Right ventricle myocardium inferior (tissue), 1 donor: ENCODE data around the gene CSNK2A1. TPM values are rescaled to one million over a fixed set of nuclear protein-coding genes. Genes with fewer than 3 reads are reported as not detected.

ENCODE experiments used
- ATAC-seq: fragments of 200-7000 bp; cut with Tn5 transposase; one replicate; pipeline ENCODE4 v1.9.1; 2020; ENCODE audit warnings: mild to moderate bottlenecking, moderate library complexity
- DNase-seq: peaks from one replicate; pipeline ENCODE4 v3.0.0; 2021; ENCODE audit errors: missing footprints
- intact Hi-C: fragments of 100-400 bp; cut with DNase I; formaldehyde crosslinking; loops from one replicate; pipeline ENCODE4 v1.11.0; 2022
- total RNA-seq: library from RNA; stranded (reverse); fragmentation: NEBNext Ultra II Directional; extraction: Animal tissue kit (Norgen Biotek cat#: 25700); gene quantifications from one replicate; pipeline ENCODE4 v1.2.1, GENCODE V29; 2021
- donor health status: DM: no; HTN: yes; CAD: no; lungs with severe emphysema.

CSNK2A1 gene
- total RNA-seq, 1 donor from 2014 or later, result 111 TPM

- DNase-seq, result no peak
- intact Hi-C loops, result no loop called here
- ATAC-seq, result no peak
Observed at GRCh38 chr20:568673-569415, 25.3 kb upstream of the CSNK2A1 start.

DNA sequence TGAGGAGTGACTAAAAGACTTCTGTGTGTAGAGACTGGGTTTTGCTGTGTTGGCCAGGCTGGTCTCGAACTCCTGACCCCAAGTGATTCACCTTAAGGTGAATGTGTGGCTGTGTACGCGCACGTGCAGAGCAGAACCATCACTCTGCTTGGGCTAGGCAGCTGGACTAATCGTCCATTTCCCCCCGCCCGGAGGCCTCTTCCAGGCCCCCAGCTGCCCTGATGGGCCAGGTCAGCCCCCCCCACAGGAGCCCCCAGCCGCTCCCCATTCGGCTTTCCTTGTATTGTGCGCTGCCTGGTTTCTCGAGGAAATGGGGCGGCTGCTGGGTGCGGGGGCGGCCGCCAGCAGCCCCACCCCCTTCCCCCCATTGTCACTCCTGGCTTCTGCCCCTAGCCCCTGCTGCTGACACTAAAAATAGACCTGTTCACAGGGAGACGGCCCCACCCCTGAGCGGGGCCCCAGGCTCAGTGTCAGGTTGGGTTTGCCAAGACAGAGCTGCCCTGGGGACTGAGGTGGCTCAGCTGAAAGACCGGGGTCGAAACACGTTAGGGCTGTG, 24.6 kb upstream of the CSNK2A1 start:
- intact Hi-C loops, result no loop called here
- ATAC-seq, result peak; percentile 53

DNA sequence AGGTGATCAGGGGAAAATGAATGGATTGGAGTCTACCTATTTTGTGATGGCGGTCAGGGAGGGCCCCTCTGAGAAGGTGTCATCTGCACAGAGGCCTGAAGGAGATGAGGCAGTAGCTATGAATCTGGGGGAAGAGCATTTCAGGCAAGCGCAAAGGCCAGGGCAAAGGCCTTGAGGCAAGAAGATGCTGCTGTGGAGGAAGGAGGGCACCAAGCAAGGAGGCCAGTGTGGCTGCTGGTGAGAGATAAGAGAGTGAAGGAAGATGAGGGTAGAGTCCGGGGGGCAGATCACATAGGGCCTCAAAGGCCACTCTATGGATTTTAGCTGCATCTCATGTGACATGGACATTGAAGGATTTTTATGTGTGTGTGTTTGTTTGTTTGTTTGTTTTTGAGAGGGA, 20.6 kb upstream of the CSNK2A1 start:
- no peak for ATAC-seq
- intact Hi-C loops, result no loop called here
- no peak for DNase-seq

More for the DNA sequence above, 24.6 kb upstream of the CSNK2A1 start:
- no peak for DNase-seq

GRCh38 chr20:563187-563586, 19.6 kb upstream of the CSNK2A1 start:
- intact Hi-C loops, result loop anchor here (2.0 kb wide), 1 partner anchor 176 kb away; no protein-coding TSS in a partner anchor
- ATAC-seq (no peak), DNase-seq (no peak)

DNA sequence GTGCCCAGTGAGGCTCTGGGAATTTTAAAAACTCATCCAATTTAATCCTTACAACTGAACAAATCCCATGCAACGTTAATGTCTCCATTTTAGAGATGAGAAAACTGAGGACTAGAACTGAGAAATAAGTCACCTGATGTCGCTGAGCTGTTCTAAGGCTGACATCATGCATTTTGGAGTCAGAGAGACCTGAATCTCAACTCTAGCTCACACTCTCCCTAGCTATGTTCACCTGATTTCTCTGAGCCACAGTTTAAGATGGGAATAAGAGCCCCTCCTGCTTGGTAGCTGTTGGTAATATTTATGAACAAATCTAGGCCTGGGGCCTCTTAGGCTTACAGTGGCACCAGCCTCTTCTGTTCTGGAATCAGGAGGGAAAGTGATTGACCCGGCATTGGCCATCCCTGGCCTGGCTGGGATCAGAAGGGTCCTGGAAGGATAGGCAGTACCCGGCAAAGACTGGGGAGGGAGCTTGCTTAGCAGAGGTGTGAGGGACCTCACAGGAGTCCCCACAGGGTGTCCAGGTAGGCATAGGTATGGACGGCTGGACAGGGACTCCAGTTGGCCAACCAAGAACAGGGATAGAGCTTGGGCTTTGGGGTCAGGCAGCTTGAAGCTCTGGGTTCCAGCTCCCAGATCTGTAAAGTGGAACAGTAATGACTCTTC, 18.8 kb upstream of the CSNK2A1 start:
- no peak for DNase-seq
- ATAC-seq, result no peak
- intact Hi-C loops, result loop anchor here (2.0 kb wide), 1 partner anchor 176 kb away; no protein-coding TSS in a partner anchor

DNA sequence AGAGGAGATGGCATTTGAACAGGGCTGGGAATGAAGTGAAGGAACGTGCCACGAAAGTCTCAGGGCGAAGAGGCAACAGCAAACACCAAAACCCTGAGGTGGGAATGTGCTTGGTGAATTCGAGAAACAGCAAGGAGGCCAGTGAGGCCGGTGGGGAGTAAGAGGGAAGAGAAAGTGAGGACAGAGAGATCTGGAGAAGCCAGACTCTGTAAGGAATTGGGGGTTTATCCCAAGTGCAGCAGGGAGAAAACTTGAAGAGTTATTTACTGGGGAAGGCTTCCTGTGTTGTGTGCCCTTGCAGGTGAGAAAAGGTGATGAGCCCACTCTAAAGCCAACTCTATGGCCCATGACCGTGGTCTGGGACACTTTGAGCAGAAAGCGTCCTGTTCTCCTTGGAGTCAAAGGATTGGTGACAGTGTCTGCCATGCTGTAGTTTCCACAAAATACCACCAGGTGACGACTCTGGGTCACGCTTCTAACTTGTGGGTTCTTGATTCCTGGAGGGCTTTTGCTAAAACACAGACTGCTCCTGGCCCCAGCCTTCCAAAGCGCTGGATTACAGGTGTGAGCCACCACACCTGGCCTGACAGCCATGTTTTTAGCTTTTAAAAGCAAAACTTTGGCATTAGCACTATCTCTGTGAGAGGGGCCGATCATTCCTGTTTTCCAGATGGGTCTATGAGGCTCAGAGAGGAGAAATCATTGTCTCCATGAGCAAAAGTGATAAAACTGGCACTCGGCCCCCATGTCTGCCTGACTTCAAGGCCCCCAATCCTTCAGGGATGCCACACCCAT, 18.0 kb upstream of the CSNK2A1 start:
- ATAC-seq (peak; percentile 82), DNase-seq (no peak)
- intact Hi-C loops, result loop anchor here (1.0 to 2.0 kb wide), 3 partner anchors 84 to 177 kb away; no protein-coding TSS in a partner anchor

GRCh38 chr20:560680-561079, 17.1 kb upstream of the CSNK2A1 start:
- no peak for ATAC-seq
- DNase-seq, result no peak
- intact Hi-C loops, result loop anchor here (1.0 kb wide), 2 partner anchors 85 to 168 kb away; no protein-coding TSS in a partner anchor

GRCh38 chr20:558117-558516, 14.5 kb upstream of the CSNK2A1 start:
- no peak for ATAC-seq
- DNase-seq, result no peak
- intact Hi-C loops, result no loop called here

- no peak for ATAC-seq
Observed at GRCh38 chr20:556984-557383, 13.4 kb upstream of the CSNK2A1 start.

GRCh38 chr20:555976-556385, 12.4 kb upstream of the CSNK2A1 start:
- intact Hi-C loops, result no loop called here
- no peak for DNase-seq
- ATAC-seq, result peak; percentile 90

More at GRCh38 chr20:556984-557383, 13.4 kb upstream of the CSNK2A1 start:
- intact Hi-C loops, result no loop called here
- no peak for DNase-seq

- intact Hi-C loops, result no loop called here
- DNase-seq, result no peak
- no peak for ATAC-seq
Observed at GRCh38 chr20:550611-551010, 7.0 kb upstream of the CSNK2A1 start.

DNA sequence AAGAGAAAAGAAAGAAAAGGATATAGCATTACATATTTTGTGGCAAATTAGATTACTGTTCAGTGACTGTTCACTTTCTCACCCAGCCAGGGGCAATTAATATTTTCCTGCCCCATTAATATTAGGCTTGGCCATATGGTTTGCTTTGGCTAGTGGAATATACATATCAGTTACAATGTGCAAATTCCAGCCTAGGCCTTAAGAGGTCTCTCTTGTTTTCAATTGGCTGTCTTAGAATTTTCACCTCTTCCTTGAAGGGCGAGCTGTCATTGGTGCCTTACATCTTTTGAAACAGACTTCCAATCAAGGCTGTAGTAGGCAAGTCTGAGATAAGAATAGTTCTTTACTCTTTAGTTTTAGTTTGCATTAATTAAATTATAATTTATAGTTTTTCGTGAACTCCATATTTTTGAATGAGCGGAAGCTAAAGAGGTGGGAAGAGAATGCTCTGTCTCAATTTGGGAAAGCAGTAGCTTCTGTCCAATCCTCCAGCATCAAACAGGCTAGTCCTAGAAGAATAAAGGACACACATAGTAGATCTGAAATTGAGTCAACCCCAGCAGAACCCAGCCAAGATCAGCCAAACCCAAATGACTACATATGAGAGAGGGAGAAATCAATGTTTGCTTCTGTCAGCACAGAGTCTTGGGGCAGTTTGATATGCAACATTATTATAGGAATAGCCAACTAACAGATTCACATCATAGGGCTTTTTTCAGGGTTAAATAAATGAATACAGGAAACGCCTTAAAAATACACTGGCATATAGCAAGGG, 6.3 kb upstream of the CSNK2A1 start:
- no peak for ATAC-seq
- intact Hi-C loops, result loop anchor here (5.0 kb wide), 1 partner anchor 282 kb away; the partner anchor contains the start of gene FAM110A
- no peak for DNase-seq

GRCh38 chr20:548906-549305, 5.3 kb upstream of the CSNK2A1 start:
- intact Hi-C loops, result loop anchor here (5.0 kb wide), 1 partner anchor 283 kb away; the partner anchor contains the start of gene FAM110A
- DNase-seq (no peak), ATAC-seq (no peak)

GRCh38 chr20:547394-547793, 3.8 kb upstream of the CSNK2A1 start:
- intact Hi-C loops, result loop anchor here (5.0 kb wide), 1 partner anchor 285 kb away; the partner anchor contains the start of gene FAM110A
- DNase-seq (no peak), ATAC-seq (no peak)

GRCh38 chr20:546353-546752, 2.8 kb upstream of the CSNK2A1 start:
- ATAC-seq, result no peak
- no peak for DNase-seq
- intact Hi-C loops, result loop anchor here (5.0 kb wide), 1 partner anchor 286 kb away; the partner anchor contains the start of gene FAM110A

GRCh38 chr20:544153-544725, 649 bp upstream of the CSNK2A1 start:
- intact Hi-C loops, result loop anchor here (5.0 kb wide), 2 partner anchors 108 to 197 kb away; partner anchors contain the start of genes NRSN2 and SRXN1
- ATAC-seq, result peak; percentile 1
- DNase-seq, result no peak

GRCh38 chr20:542777-543368, 717 bp downstream of the CSNK2A1 start:
- intact Hi-C loops, result loop anchor here (5.0 kb wide), 2 partner anchors 109 to 196 kb away; partner anchors contain the start of genes NRSN2 and SRXN1
- no peak for DNase-seq
- no peak for ATAC-seq
